SK-N-SH (cell line): ENCODE measurements around the gene PABPN1. TPM values are rescaled to one million over a fixed set of nuclear protein-coding genes. Genes with fewer than 3 reads are reported as not detected.
A peak's percentile ranks its signal among the peaks of the same experiment; 100 is the strongest.

Source experiments
- CTCF ChIA-PET: fragments of 300-600, 350-600 bp; formaldehyde crosslinking; extraction: SDS; loops from one replicate; lab custom pipeline; 2021; lab: Yijun Ruan, JAX
- POLR2A ChIA-PET: fragments of 350-600 bp; sonication (Branson Sonifier 250); formaldehyde crosslinking; extraction: SDS; loops from one replicate; lab custom pipeline; 2020; ENCODE audit warnings: antibody characterized with exemption, inconsistent platforms; lab: Yijun Ruan, JAX
- DNase-seq: peaks from one replicate; pipeline ENCODE4 v3.0.0; 2012
- H2AFZ ChIP-seq: fragments of 200-600 bp; sonication (generic); 2 replicates; pipeline ENCODE4 v1.8.1; 2016; ENCODE audit warnings: antibody characterized with exemption, mild to moderate bottlenecking, low read depth
- H3F3A ChIP-seq: fragments of 200-600 bp; sonication (generic); replicated peaks from 2 replicates; pipeline ENCODE3; 2016; ENCODE audit warnings: antibody characterized with exemption, mild to moderate bottlenecking; ENCODE audit not compliant: insufficient read depth
- H3K27ac ChIP-seq, 2 experiments: fragments of 200-500 bp in 1 of 2; fragments of 200-600 bp in 1 of 2; sonication (Bioruptor generic) in 1 of 2; sonication (generic), shearing (Covaris generic) in 1 of 2; 2 replicates each; pipeline versions ENCODE4 v1.5.1 to v1.6.1; 2014 to 2016; ENCODE audit warnings: low read depth in 2 of 2, inconsistent platforms in 1 of 2, low read length in 1 of 2, mild to moderate bottlenecking in 1 of 2, mixed read lengths in 1 of 2
- H3K27me3 ChIP-seq: fragments of 200-600 bp; sonication (generic), shearing (Covaris generic); 2 replicates; pipeline ENCODE4 v1.6.1; 2016; ENCODE audit warnings: mixed run types; ENCODE audit not compliant: insufficient read depth
- H3K36me3 ChIP-seq, 2 experiments: fragments of 200-500 bp in 1 of 2; fragments of 200-600 bp in 1 of 2; sonication (Bioruptor generic) in 1 of 2; sonication (generic) in 1 of 2; replicated peaks in 1 of 2; 2 replicates each; pipeline versions ENCODE3 to v1.5.1; 2014 to 2016; ENCODE audit warnings: low read length in 1 of 2, mild to moderate bottlenecking in 1 of 2; ENCODE audit not compliant: insufficient read depth in 2 of 2, control insufficient read depth in 1 of 2
- H3K4me1 ChIP-seq, 2 experiments: fragments of 200-500 bp in 1 of 2; fragments of 200-600 bp in 1 of 2; sonication (Bioruptor generic) in 1 of 2; sonication (generic), shearing (Covaris generic) in 1 of 2; 2 replicates each; pipeline versions ENCODE4 v1.5.1 to v1.6.1; 2014 to 2016; ENCODE audit warnings: low read depth in 1 of 2, low read length in 1 of 2, mixed run types in 1 of 2; ENCODE audit not compliant: insufficient read depth in 2 of 2, control insufficient read depth in 1 of 2
- H3K4me2 ChIP-seq: fragments of 200-600 bp; sonication (generic), shearing (Covaris generic); 2 replicates; pipeline ENCODE4 v1.6.1; 2017; ENCODE audit warnings: mixed run types
- H3K4me3 ChIP-seq, 2 experiments: fragments of 200-500 bp in 1 of 2; fragments of 200-600 bp in 1 of 2; sonication (Bioruptor generic) in 1 of 2; sonication (generic), shearing (Covaris generic) in 1 of 2; 2 replicates each; pipeline versions ENCODE4 v1.5.1 to v1.8.1; 2014 to 2016; ENCODE audit warnings: low read depth in 2 of 2, inconsistent platforms in 1 of 2, low read length in 1 of 2, mild to moderate bottlenecking in 1 of 2, mixed read lengths in 1 of 2, moderate library complexity in 1 of 2
- H3K79me2 ChIP-seq: fragments of 200-600 bp; sonication (generic); 2 replicates; pipeline ENCODE4 v1.8.1; 2017; ENCODE audit warnings: mild to moderate bottlenecking; ENCODE audit not compliant: insufficient read depth
- H3K9ac ChIP-seq: fragments of 200-600 bp; sonication (generic); 2 replicates; pipeline ENCODE4 v1.6.1; 2017; ENCODE audit warnings: mixed run types
- H3K9me2 ChIP-seq: fragments of 200-600 bp; sonication (generic); 2 replicates; pipeline ENCODE4 v1.6.1; 2017; ENCODE audit warnings: mixed run types
- H3K9me3 ChIP-seq: fragments of 200-600 bp; sonication (generic); 2 replicates; pipeline ENCODE4 v1.6.1; 2017; ENCODE audit warnings: mixed run types, mild to moderate bottlenecking, moderate library complexity
- H4K20me1 ChIP-seq: fragments of 200-600 bp; sonication (generic); 2 replicates; pipeline ENCODE4 v1.6.1; 2017; ENCODE audit warnings: mild to moderate bottlenecking, mixed run types; ENCODE audit not compliant: insufficient read depth
- ELF1 ChIP-seq: IDR thresholded peaks from 2 replicates; pipeline ENCODE4 v1.4.0; 2012
- EZH2phosphoT487 ChIP-seq: fragments of 200-600 bp; sonication (generic); IDR thresholded peaks from 2 replicates; pipeline ENCODE4 v1.6.1; 2017; ENCODE audit warnings: low read depth, mixed run types, mild to moderate bottlenecking, antibody characterized with exemption, moderate library complexity, borderline replicate concordance
- FOSL2 ChIP-seq: IDR thresholded peaks from 2 replicates; pipeline ENCODE4 v1.4.0; 2012; ENCODE audit warnings: low read depth, mild to moderate bottlenecking, moderate library complexity, borderline replicate concordance
- FOXJ3 ChIP-seq: sonication (generic); formaldehyde crosslinking; IDR thresholded peaks from 2 replicates; pipeline ENCODE4 v1.5.1; 2020; ENCODE audit warnings: mild to moderate bottlenecking, missing genetic modification reagents
- FOXM1 ChIP-seq: IDR thresholded peaks from 2 replicates; pipeline ENCODE4 v1.4.0; 2012; ENCODE audit warnings: low read depth, mild to moderate bottlenecking
- MEF2A ChIP-seq: IDR thresholded peaks from 2 replicates; pipeline ENCODE4 v1.4.0; 2012; ENCODE audit warnings: low read depth, borderline replicate concordance
- MXI1 ChIP-seq: IDR thresholded peaks from 2 replicates; pipeline ENCODE4 v1.6.1; 2012; ENCODE audit warnings: mild to moderate bottlenecking, low read depth, low read length, improper control_type of control experiment
- POLR2AphosphoS5 ChIP-seq: IDR thresholded peaks from 2 replicates; pipeline ENCODE4 v1.6.1; 2012; ENCODE audit warnings: low read depth, low read length
- RAD21 ChIP-seq: IDR thresholded peaks from 2 replicates; pipeline ENCODE4 v1.6.1; 2012; ENCODE audit warnings: mild to moderate bottlenecking, low read length
- SIN3A ChIP-seq: IDR thresholded peaks from 2 replicates; pipeline ENCODE4 v1.6.1; 2012; ENCODE audit warnings: low read depth, mild to moderate bottlenecking, low read length, moderate library complexity, borderline replicate concordance
- SMC3 ChIP-seq: IDR thresholded peaks from 2 replicates; pipeline ENCODE4 v1.6.1; 2012; ENCODE audit warnings: low read depth, low read length, improper control_type of control experiment
- TCF12 ChIP-seq: IDR thresholded peaks from 2 replicates; pipeline ENCODE4 v1.4.0; 2012
- WGBS: methylation state at CpG from one replicate; pipeline ENCODE4 v1.1.6; 2017; ENCODE audit warnings: low lambda C conversion rate; 5-methylcytosine and 5-hydroxymethylcytosine counted together
- polyA plus RNA-seq, 3 experiments: library from polyadenylated mRNA; depleted of rRNA; stranded (reverse); fragments of >200 nt; gene quantifications; 2 replicates each; pipeline ENCODE4 v1.2.3, GENCODE V29; 2012
- TF ChIP-seq, protein P1 (sequence below): fragments of 150-350 bp; IDR thresholded peaks from 2 replicates; pipeline ENCODE4 v1.6.1; 2017; ENCODE audit warnings: antibody characterized with exemption, low read length, low read depth, borderline replicate concordance
- TF ChIP-seq, protein P2 (sequence below): IDR thresholded peaks from 2 replicates; pipeline ENCODE4; 2012
- TF ChIP-seq, protein P3 (sequence below): IDR thresholded peaks from 2 replicates; pipeline ENCODE4 v1.6.1; 2012; ENCODE audit warnings: mild to moderate bottlenecking, low read depth, low read length, moderate library complexity
- TF ChIP-seq, protein P4 (sequence below): IDR thresholded peaks from 2 replicates; pipeline ENCODE4 v1.4.0; 2012; ENCODE audit warnings: low read depth
- TF ChIP-seq, protein P5 (sequence below): fragments of 150-350 bp; IDR thresholded peaks from 2 replicates; pipeline ENCODE4 v1.6.1; 2016; ENCODE audit warnings: mild to moderate bottlenecking, low read depth, low read length

The PABPN1 gene
- polyA plus RNA-seq, 1 of the 3 experiments (the other 2 are of a cell fraction) = 266 TPM

DNA sequence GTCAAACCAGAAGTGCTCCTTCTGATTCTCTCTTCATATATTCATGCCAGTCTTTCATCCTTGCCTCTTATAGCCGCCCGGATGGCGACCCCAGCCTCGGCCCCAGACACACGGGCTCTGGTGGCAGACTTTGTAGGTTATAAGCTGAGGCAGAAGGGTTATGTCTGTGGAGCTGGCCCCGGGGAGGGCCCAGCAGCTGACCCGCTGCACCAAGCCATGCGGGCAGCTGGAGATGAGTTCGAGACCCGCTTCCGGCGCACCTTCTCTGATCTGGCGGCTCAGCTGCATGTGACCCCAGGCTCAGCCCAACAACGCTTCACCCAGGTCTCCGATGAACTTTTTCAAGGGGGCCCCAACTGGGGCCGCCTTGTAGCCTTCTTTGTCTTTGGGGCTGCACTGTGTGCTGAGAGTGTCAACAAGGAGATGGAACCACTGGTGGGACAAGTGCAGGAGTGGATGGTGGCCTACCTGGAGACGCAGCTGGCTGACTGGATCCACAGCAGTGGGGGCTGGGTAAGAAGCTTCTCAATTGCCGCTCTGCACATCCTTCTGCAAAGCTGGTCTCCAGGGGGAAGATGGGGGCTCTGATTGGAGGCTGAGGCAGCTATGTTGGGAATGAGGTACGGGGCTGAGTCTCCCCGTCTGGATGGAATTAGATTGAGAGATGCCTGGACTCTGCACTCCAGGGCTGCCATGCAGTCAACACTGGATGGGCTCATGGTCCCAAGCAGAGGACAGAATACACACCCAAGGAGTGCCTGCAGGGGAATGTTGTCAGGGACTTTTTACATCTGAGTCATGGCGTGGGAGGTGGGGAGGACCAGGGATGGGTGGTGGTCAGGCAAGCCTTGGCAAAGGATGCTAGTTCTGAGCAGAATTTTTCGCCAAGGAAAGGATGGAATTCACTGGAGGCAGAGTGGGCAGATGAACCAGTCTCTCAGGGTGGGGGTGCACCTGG, 13.3 kb upstream of the PABPN1 start:
- TF ChIP-seq, protein P1, sequence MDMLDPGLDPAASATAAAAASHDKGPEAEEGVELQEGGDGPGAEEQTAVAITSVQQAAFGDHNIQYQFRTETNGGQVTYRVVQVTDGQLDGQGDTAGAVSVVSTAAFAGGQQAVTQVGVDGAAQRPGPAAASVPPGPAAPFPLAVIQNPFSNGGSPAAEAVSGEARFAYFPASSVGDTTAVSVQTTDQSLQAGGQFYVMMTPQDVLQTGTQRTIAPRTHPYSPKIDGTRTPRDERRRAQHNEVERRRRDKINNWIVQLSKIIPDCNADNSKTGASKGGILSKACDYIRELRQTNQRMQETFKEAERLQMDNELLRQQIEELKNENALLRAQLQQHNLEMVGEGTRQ = no peak
- DNase-seq = no peak
- POLR2A ChIA-PET = interaction anchor here (3.9 kb wide), 1 partner anchor 13 kb away, joined by 34 read pairs; the partner anchor contains the start of gene PABPN1
- H3K4me1 ChIP-seq = peaks cover 13 to 29% of the 10 kb centered on the region in 2 experiments
- no peak overlapping the region for H2AFZ ChIP-seq
- peaks cover 19% of the 10 kb centered on the region for H3F3A ChIP-seq
- no peaks in the 10 kb centered on the region for H3K9me3 ChIP-seq
- peak overlapping the region; percentile 93 to 97 for H3K4me3 ChIP-seq
- peaks cover 17% of the 10 kb centered on the region for H4K20me1 ChIP-seq
- no peaks in the 10 kb centered on the region for H3K27me3 ChIP-seq
- H3K36me3 ChIP-seq = peaks cover 36 to 38% of the 10 kb centered on the region in 2 experiments
- CTCF ChIA-PET = interaction anchor here (0.6 to 3.6 kb wide), 7 partner anchors 13 to 214 kb away, joined by 3 to 12 read pairs (median 3); partner anchors contain the start of genes EFS, HOMEZ and PABPN1
- peak overlapping the region in 1 of 2 experiments; percentile 91; a peak in 2 of 4 replicates for H3K27ac ChIP-seq
- peaks cover 61% of the 10 kb centered on the region for H3K79me2 ChIP-seq
- peak overlapping the region; percentile 96 for H3K4me2 ChIP-seq
- WGBS = 87% methylated on average over 18 of the region's 22 CpGs
- no peaks in the 10 kb centered on the region for H3K9me2 ChIP-seq
- peak overlapping the region; percentile 95 for H3K9ac ChIP-seq

DNA sequence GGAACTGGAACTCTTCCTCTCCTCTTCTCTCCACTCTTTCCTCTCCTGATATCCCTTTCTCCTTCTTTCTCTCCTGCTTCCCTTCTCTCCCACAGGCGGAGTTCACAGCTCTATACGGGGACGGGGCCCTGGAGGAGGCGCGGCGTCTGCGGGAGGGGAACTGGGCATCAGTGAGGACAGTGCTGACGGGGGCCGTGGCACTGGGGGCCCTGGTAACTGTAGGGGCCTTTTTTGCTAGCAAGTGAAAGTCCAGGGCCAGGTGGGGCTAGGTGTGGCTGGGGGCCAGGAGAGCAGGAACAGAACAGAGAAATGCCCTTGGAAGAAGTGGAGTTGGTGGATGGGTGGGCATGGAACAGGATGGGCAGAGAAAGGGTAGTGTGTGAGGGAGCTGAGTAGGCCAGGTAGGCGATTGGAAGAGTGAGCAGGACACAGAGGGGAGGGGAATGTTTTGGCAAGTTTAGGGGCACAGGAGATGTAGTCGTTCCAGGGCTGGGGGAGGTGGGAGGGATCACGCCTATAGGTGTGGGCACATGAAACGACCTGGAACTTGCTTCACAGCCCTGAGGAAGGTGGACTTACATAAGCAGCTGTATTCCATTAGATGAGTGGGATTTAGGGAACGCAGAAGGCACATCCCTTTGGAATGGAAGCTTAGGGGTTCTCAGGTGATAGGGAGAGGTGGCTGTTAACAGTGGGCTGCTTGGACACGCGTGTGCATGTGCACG, 12.4 kb upstream of the PABPN1 start:
- Histone ChIP-seq H3K4me3 (no peak overlapping the region), H3K9ac (no peak overlapping the region; the same call in 1 of the 2 replicates), H3K4me2 (peak overlapping the region; percentile 96), H3K9me3 (no peaks in the 10 kb centered on the region), H3K27me3 (no peaks in the 10 kb centered on the region), H3K9me2 (no peaks in the 10 kb centered on the region), H3K27ac (no peak overlapping the region), H3F3A (peaks cover 18% of the 10 kb centered on the region), H3K4me1 (peaks cover 13 to 29% of the 10 kb centered on the region in 2 experiments), H3K36me3 (peaks cover 38 to 39% of the 10 kb centered on the region in 2 experiments), H3K79me2 (peaks cover 67% of the 10 kb centered on the region), H2AFZ (no peak overlapping the region), H4K20me1 (peaks cover 17% of the 10 kb centered on the region)
- ChIA-PET POLR2A (interaction anchor here (3.9 kb wide), 1 partner anchor 13 kb away, joined by 34 read pairs; the partner anchor contains the start of gene PABPN1), CTCF (interaction anchor here (0.9 to 1.1 kb wide), 2 partner anchors 12 to 214 kb away, joined by 3 read pairs; no protein-coding TSS in a partner anchor)
- 95% methylated on average over 16 of the region's 17 CpGs for WGBS
- no peak for DNase-seq
- TF ChIP-seq, protein P2, sequence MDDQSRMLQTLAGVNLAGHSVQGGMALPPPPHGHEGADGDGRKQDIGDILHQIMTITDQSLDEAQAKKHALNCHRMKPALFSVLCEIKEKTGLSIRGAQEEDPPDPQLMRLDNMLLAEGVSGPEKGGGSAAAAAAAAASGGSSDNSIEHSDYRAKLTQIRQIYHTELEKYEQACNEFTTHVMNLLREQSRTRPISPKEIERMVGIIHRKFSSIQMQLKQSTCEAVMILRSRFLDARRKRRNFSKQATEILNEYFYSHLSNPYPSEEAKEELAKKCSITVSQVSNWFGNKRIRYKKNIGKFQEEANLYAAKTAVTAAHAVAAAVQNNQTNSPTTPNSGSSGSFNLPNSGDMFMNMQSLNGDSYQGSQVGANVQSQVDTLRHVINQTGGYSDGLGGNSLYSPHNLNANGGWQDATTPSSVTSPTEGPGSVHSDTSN = no peak
- TF ChIP-seq ELF1 (no peak), TCF12 (no peak), POLR2AphosphoS5 (no peak), MXI1 (no peak), EZH2phosphoT487 (no peak), RAD21 (no peak), FOSL2 (no peak), MEF2A (no peak), SMC3 (no peak), SIN3A (no peak), FOXM1 (no peak), FOXJ3 (CRISPR knock-in tag) (no peak)
- TF ChIP-seq, protein P3, sequence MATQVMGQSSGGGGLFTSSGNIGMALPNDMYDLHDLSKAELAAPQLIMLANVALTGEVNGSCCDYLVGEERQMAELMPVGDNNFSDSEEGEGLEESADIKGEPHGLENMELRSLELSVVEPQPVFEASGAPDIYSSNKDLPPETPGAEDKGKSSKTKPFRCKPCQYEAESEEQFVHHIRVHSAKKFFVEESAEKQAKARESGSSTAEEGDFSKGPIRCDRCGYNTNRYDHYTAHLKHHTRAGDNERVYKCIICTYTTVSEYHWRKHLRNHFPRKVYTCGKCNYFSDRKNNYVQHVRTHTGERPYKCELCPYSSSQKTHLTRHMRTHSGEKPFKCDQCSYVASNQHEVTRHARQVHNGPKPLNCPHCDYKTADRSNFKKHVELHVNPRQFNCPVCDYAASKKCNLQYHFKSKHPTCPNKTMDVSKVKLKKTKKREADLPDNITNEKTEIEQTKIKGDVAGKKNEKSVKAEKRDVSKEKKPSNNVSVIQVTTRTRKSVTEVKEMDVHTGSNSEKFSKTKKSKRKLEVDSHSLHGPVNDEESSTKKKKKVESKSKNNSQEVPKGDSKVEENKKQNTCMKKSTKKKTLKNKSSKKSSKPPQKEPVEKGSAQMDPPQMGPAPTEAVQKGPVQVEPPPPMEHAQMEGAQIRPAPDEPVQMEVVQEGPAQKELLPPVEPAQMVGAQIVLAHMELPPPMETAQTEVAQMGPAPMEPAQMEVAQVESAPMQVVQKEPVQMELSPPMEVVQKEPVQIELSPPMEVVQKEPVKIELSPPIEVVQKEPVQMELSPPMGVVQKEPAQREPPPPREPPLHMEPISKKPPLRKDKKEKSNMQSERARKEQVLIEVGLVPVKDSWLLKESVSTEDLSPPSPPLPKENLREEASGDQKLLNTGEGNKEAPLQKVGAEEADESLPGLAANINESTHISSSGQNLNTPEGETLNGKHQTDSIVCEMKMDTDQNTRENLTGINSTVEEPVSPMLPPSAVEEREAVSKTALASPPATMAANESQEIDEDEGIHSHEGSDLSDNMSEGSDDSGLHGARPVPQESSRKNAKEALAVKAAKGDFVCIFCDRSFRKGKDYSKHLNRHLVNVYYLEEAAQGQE = no peak
- TF ChIP-seq, protein P4, sequence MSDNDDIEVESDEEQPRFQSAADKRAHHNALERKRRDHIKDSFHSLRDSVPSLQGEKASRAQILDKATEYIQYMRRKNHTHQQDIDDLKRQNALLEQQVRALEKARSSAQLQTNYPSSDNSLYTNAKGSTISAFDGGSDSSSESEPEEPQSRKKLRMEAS = no peak
- TF ChIP-seq, protein P5, sequence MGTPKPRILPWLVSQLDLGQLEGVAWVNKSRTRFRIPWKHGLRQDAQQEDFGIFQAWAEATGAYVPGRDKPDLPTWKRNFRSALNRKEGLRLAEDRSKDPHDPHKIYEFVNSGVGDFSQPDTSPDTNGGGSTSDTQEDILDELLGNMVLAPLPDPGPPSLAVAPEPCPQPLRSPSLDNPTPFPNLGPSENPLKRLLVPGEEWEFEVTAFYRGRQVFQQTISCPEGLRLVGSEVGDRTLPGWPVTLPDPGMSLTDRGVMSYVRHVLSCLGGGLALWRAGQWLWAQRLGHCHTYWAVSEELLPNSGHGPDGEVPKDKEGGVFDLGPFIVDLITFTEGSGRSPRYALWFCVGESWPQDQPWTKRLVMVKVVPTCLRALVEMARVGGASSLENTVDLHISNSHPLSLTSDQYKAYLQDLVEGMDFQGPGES = no peak
